CD4-positive, alpha-beta T cell treated with Interleukin-1 beta for 1 hour (primary cell): ENCODE measurements around the gene SPEF2.
"Not testable (repeated sequence)": the region's sequence is repeated elsewhere in the genome, so short reads cannot be mapped to it uniquely, and the experiment has no call there.

ENCODE experiments used
- DNase-seq, 2 donors: peaks; one replicate each; pipeline ENCODE4 v3.0.0-alpha.2; 2020 to 2022

SPEF2 gene

GRCh38 chr5:35828082-35828598 is 210.5 kb downstream of the SPEF2 start:
- no peak for DNase-seq

DNA sequence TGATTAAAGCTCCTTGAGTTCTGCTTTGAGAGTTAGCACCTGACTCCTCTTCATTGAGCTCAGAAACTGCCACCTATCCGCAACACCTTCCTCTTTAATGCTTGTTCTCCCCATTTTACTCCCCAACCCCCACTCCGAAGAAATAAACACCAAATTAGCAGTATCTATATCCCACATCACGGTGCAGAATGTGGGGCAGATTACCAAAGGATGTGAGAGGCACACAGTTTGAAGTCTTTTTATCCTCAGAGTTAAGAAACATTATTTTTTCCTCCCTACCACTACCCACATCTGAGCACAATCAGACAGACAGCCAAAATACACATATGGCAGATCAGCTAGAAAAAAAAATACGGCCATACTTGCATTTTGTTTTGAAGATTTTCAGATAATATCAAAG is 212.9 kb downstream of the SPEF2 start:
- DNase-seq, result peak; percentile 57 to 72

DNA sequence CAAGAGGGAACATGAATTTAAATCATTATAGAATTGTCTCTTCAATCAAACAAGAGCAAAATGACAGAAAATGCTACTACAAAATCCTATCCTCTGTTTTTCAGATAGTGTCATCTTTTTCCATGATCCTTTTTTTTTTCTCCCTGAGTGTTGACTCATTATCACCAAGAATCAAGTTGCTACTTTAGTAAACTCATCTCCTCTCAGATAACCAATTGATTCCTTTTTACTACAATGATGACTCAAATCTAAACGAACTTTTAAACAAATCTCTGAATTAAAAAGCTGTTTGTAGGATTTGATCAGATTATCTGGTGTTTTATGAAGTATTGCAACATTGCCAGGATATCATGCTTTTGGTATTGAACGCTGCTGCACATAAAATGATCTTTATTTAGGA is 215.1 kb downstream of the SPEF2 start:
- no peak for DNase-seq

- DNase-seq, result no peak
These were observed 215.6 kb downstream of the SPEF2 start for GRCh38 chr5:35833224-35833623.

GRCh38 chr5:35835796-35836742 is 218.4 kb downstream of the SPEF2 start:
- no peak for DNase-seq

- no peak for DNase-seq
These were observed 220.8 kb downstream of the SPEF2 start for GRCh38 chr5:35838370-35839042.

GRCh38 chr5:35842856-35843255 is 225.2 kb downstream of the SPEF2 start:
- DNase-seq, result no peak

GRCh38 chr5:35845508-35845907 is 227.8 kb downstream of the SPEF2 start:
- DNase-seq, result not testable (repeated sequence)

DNA sequence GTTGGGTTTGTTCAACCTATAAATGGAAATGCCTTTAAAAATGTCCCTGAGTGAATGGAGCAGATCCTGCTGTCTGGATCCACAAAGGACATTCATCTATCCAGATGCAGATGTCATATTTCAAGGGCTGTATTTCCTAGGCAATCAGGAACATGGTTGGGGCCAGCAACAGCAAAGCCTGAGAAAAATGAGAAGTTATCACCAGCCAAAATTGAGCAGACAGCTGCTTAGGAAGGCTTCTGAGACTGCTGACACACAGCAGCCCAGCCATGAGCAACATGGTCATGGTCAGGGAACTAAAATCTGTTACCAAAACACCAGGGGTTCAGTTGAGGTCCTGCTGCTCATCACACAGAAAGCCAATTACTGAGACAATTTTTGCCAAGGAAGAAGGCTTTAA is 229.8 kb downstream of the SPEF2 start:
- DNase-seq, result no peak

- no peak for DNase-seq
These were observed 230.3 kb downstream of the SPEF2 start for GRCh38 chr5:35847961-35848360.

DNA sequence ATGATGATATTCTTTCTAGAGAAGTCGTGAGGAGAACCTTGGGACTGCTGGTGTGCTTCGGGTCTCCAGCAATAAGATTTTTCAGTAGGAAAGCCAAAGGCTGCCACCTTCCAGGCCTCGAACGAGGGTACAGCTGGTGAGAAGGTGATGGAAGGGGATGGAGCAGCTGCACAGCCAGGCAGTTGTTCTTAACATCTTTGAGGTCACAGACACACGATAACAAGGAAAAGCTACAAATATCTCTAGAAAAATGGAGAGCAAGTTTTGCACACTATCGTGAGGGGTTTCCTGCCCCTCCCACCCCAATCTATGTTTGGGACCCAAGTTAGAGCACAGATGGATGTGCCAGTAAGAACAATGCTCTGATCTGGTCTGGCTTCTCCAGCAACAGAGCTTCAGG is 232.2 kb downstream of the SPEF2 start:
- no peak for DNase-seq

DNA sequence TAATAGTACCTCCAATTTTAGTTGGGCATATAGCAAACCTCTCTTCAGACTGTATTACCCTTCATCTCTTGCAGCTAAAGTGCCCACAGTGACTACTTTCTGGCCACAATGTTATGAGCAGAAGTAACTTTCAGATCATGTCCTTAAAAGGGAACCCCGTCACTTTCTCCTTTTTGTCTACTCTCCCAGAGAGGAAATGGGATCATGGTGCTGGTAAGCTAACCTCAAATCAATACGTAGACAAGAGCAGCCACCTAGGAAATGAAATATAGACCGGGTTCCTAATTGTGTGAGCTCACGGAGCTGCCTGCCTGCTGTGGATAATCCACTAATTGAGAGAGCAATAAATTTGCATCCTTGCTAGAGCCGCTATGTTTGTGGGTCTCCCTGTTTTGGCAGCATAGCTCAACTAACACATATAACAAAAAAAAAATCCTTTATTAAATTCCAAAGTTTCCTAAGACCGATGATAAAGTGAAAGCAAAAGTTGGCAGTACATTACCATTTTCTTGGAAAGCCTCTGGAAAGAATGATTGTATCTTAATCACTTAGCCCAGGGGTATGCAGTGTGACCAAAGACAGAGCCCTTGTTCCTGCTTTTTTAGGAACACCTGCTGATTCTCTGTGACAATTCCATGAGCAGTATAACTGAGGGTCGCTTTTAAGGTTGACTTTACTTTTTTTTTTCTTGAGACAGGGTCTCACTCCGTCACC is 233.5 kb downstream of the SPEF2 start:
- DNase-seq, result no peak

GRCh38 chr5:35852084-35852734 is 234.5 kb downstream of the SPEF2 start:
- peak in 1 of 2 donors; percentile 69 for DNase-seq

- DNase-seq, result no peak
These were observed 235.1 kb downstream of the SPEF2 start for GRCh38 chr5:35852773-35853172.

GRCh38 chr5:35853631-35854030 is 236.0 kb downstream of the SPEF2 start:
- peak; percentile 84 for DNase-seq

DNA sequence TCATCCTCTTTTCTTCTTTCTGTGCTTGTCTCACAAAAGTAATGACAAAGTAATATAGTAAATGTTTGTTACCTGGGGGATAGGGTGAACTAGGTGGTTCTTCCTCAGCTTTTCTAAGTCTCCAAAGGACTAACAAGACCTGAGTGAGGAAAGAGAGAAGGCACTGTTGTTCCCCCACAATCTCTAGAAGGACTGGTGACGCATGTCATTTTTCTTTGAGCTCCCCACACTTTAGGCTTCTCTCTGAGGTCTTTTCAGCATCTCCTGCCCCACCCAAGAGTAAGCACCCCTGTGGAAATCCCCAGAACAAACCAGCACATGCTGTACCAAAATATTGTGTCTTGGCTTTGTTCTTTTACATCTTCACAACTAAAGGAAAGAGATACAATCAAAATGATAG is 236.6 kb downstream of the SPEF2 start:
- peak; percentile 89 to 93 for DNase-seq

DNA sequence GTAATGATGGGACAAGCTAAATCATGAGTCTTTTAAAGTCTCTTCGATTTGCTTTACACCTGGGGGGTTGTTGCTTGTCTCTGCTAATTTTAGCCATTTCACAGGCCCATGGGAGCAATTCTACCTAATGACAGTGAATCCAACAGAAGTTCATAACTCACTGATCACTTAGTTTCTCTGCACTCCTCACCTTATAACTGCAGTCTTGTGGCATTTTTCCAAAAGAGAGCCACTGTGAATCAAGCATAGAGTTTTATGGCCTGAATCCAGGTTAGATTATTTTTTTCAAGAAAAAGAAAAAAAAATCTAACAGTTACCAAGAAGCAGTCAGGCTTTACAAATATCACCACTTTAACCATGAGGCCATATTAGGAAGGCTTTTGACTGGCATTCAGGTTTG is 237.5 kb downstream of the SPEF2 start:
- DNase-seq, result no peak

- not testable (repeated sequence) for DNase-seq
These were observed 238.6 kb downstream of the SPEF2 start for GRCh38 chr5:35856186-35856764.

DNA sequence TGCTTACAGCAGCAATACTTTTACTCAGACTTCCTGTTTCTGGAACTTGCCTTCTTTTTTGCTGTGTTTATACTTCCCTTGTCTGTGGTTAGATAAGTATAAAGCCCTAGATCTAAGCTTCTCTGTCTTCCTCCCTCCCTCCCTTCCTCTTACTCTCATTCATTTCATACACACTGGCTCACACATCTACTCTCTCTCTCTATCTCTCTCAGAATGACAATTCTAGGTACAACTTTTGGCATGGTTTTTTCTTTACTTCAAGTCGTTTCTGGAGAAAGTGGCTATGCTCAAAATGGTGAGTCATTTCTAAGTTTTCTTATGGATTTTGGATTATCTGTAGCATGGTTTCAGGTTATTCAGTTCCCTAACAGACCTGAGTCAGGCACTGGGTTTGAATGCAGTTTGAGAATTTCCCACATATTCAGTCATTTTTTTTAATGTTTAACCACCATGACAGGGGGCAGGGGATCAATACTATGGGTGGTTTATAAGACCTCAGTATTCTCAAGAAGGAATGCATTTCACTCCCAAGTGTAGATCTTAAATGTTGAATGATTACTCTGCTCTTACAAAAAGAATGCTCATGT is 239.2 kb downstream of the SPEF2 start, which contains the start of gene IL7R:
Gene IL7R, plus strand, starts transcription at position 127 of the 587 bp plus-strand sequence. Its CDS starts 87 bp downstream, at position 214.
- peak in 1 of 2 donors; percentile 78 for DNase-seq

DNA sequence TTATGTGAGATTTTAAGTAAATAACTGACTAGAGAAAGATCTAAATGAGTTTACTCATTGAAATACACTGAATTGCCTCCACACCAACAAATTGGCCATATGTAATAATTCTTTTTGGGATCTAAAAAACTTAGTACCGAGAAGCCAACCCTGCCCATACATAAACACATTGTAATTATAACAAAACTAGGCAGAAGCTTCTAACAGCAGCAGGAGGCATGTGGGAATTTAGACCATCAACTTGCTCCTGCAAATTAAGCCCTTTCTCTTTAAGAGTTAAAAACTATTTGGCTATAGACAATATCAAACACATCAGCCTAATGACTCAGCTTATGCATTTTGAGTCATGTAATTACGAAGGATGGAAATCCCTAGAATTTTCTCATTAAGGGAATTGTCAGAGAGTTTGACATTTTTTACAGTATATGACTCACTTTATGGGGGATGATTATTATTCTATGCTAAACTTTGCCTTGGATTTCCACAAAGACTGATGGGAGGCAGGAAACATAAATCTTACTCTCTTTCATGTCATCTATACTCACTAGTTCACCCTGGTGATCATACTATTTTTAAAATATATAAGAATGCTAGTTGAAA is 240.0 kb downstream of the SPEF2 start:
- DNase-seq, result peak in 1 of 2 donors; percentile 47

GRCh38 chr5:35859101-35859661 is 241.5 kb downstream of the SPEF2 start:
- peak; percentile 27 to 60 for DNase-seq
